SU-DHL-6 (cell line): ENCODE data around the gene ZNF18.
"Not testable (repeated sequence)": the region's sequence is repeated elsewhere in the genome, so short reads cannot be mapped to it uniquely, and the experiment has no call there.

Source experiments
- EZH2phosphoT487 ChIP-seq: fragments of 200-600 bp; sonication (generic), shearing (Covaris generic); conservative IDR thresholded peaks from 2 replicates; pipeline ENCODE4 v1.6.1; 2018; ENCODE audit warnings: mild to moderate bottlenecking, antibody characterized with exemption, low read length, moderate library complexity, mixed read lengths
- TF ChIP-seq, protein P1 (sequence below): fragments of 200-600 bp; sonication (generic); IDR thresholded peaks from one replicate; pipeline ENCODE4 v1.5.1; 2017; ENCODE audit warnings: antibody characterized with exemption, mild to moderate bottlenecking, low read length, moderate library complexity; ENCODE audit not compliant: insufficient read depth, poor library complexity, severe bottlenecking

DNA sequence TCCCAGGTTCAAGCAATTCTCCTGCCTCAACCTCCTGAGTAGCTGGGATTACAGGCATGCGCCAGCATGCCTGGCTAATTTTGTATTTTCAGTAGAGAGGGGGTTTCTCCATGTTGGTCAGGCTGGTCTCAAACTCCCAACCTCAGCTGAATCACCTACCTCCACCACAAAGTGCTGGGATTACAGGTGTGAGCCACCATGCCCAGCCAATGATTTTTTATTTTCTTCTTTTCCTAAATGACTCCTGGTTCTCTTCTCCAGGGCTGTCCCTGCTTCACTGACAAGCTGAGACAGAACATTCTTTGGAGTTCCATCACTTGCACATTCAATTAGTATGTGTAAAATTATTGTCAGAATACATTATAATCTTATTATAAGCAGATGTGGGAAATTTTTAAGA lies 47.7 kb downstream of the ZNF18 start:
- TF ChIP-seq, protein P1, sequence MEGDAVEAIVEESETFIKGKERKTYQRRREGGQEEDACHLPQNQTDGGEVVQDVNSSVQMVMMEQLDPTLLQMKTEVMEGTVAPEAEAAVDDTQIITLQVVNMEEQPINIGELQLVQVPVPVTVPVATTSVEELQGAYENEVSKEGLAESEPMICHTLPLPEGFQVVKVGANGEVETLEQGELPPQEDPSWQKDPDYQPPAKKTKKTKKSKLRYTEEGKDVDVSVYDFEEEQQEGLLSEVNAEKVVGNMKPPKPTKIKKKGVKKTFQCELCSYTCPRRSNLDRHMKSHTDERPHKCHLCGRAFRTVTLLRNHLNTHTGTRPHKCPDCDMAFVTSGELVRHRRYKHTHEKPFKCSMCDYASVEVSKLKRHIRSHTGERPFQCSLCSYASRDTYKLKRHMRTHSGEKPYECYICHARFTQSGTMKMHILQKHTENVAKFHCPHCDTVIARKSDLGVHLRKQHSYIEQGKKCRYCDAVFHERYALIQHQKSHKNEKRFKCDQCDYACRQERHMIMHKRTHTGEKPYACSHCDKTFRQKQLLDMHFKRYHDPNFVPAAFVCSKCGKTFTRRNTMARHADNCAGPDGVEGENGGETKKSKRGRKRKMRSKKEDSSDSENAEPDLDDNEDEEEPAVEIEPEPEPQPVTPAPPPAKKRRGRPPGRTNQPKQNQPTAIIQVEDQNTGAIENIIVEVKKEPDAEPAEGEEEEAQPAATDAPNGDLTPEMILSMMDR, result not testable (repeated sequence)
- not testable (repeated sequence) for TF ChIP-seq EZH2phosphoT487
